OCI-M2 (cell line): ENCODE data around the gene TDRD15.
"Not testable (repeated sequence)": the region's sequence is repeated elsewhere in the genome, so short reads cannot be mapped to it uniquely, and the experiment has no call there.

Experiments
- DNase-seq: peaks from one replicate; lab custom pipeline; 2025; ENCODE audit not compliant: unreplicated experiment; lab: John Stamatoyannopoulos, UW

The TDRD15 gene

GRCh38 chr2:21123473-21124393 lies at the start of gene TDRD15:
TSS of gene TDRD15 (plus strand) at chr2:21123968. CDS start at chr2:21137468, 13,500 bp downstream.
- DNase-seq, result no peak

GRCh38 chr2:21078296-21078695 lies 45.5 kb upstream of the TDRD15 start:
- DNase-seq, result no peak

- DNase-seq, result no peak
These were observed 40.3 kb upstream of the TDRD15 start for GRCh38 chr2:21083482-21083881.

- no peak for DNase-seq
These were observed 39.4 kb upstream of the TDRD15 start for GRCh38 chr2:21084401-21084800.

GRCh38 chr2:21092308-21092869 lies 31.4 kb upstream of the TDRD15 start:
- DNase-seq, result no peak

- no peak for DNase-seq
These were observed 28.6 kb upstream of the TDRD15 start for GRCh38 chr2:21095178-21095577.

GRCh38 chr2:21095714-21096113 lies 28.1 kb upstream of the TDRD15 start:
- DNase-seq, result no peak

- no peak for DNase-seq
These were observed 27.3 kb upstream of the TDRD15 start for GRCh38 chr2:21096458-21096857.

GRCh38 chr2:21097331-21097730 lies 26.4 kb upstream of the TDRD15 start:
- no peak for DNase-seq

- DNase-seq, result no peak
These were observed 25.5 kb upstream of the TDRD15 start for GRCh38 chr2:21098294-21098693.

- no peak for DNase-seq
These were observed 24.4 kb upstream of the TDRD15 start for GRCh38 chr2:21099281-21099907.

- not testable (repeated sequence) for DNase-seq
These were observed 22.1 kb upstream of the TDRD15 start for GRCh38 chr2:21101514-21102155.

- DNase-seq, result no peak
These were observed 21.4 kb upstream of the TDRD15 start for GRCh38 chr2:21102356-21102755.

- DNase-seq, result no peak
These were observed 20.4 kb upstream of the TDRD15 start for GRCh38 chr2:21103274-21103891.

GRCh38 chr2:21104030-21104660 lies 19.6 kb upstream of the TDRD15 start:
- no peak for DNase-seq

GRCh38 chr2:21111012-21111411 lies 12.8 kb upstream of the TDRD15 start:
- no peak for DNase-seq

- DNase-seq, result no peak
These were observed 6.1 kb upstream of the TDRD15 start for GRCh38 chr2:21117688-21118087.

GRCh38 chr2:21118302-21118920 lies 5.4 kb upstream of the TDRD15 start:
- no peak for DNase-seq

- no peak for DNase-seq
These were observed 8.1 kb downstream of the TDRD15 start for GRCh38 chr2:21131861-21132260.

GRCh38 chr2:21135585-21135984 lies 11.8 kb downstream of the TDRD15 start:
- no peak for DNase-seq
